SK-N-SH (cell line): Measurements from ENCODE around the gene COLEC11.

Source experiments
- CTCF ChIP-seq: fragments of 200-600 bp; sonication (generic); IDR thresholded peaks from 2 replicates; pipeline ENCODE4 v1.6.1; 2017; ENCODE audit warnings: antibody characterized with exemption, mild to moderate bottlenecking, moderate library complexity
- EP300 ChIP-seq, 2 experiments: IDR thresholded peaks; 2 replicates each; pipeline versions ENCODE4 v1.4.0 to v1.6.1; 2012; ENCODE audit warnings: borderline replicate concordance in 1 of 2, low read depth in 1 of 2, low read length in 1 of 2
- EZH2phosphoT487 ChIP-seq: fragments of 200-600 bp; sonication (generic); IDR thresholded peaks from 2 replicates; pipeline ENCODE4 v1.6.1; 2017; ENCODE audit warnings: low read depth, mixed run types, mild to moderate bottlenecking, antibody characterized with exemption, moderate library complexity, borderline replicate concordance
- FOSL2 ChIP-seq: IDR thresholded peaks from 2 replicates; pipeline ENCODE4 v1.4.0; 2012; ENCODE audit warnings: low read depth, mild to moderate bottlenecking, moderate library complexity, borderline replicate concordance
- FOXM1 ChIP-seq: IDR thresholded peaks from 2 replicates; pipeline ENCODE4 v1.4.0; 2012; ENCODE audit warnings: low read depth, mild to moderate bottlenecking
- GABPA ChIP-seq: IDR thresholded peaks from 2 replicates; pipeline ENCODE4 v1.4.0; 2012; ENCODE audit warnings: low read depth, mild to moderate bottlenecking
- MEF2A ChIP-seq: IDR thresholded peaks from 2 replicates; pipeline ENCODE4 v1.4.0; 2012; ENCODE audit warnings: low read depth, borderline replicate concordance
- MXI1 ChIP-seq: IDR thresholded peaks from 2 replicates; pipeline ENCODE4 v1.6.1; 2012; ENCODE audit warnings: mild to moderate bottlenecking, low read depth, low read length, improper control_type of control experiment
- POLR2AphosphoS5 ChIP-seq: IDR thresholded peaks from 2 replicates; pipeline ENCODE4 v1.6.1; 2012; ENCODE audit warnings: low read depth, low read length
- REST ChIP-seq: IDR thresholded peaks from 2 replicates; pipeline ENCODE4 v1.6.1; 2012; ENCODE audit warnings: mild to moderate bottlenecking, low read depth, low read length, moderate library complexity
- RFX5 ChIP-seq: IDR thresholded peaks from 2 replicates; pipeline ENCODE4 v1.6.1; 2012; ENCODE audit warnings: mild to moderate bottlenecking, improper control_type of control experiment, low read length
- TAF1 ChIP-seq: IDR thresholded peaks from 2 replicates; pipeline ENCODE4 v1.6.1; 2012; ENCODE audit warnings: low read depth, mild to moderate bottlenecking, low read length, moderate library complexity, borderline replicate concordance
- USF1 ChIP-seq: IDR thresholded peaks from 2 replicates; pipeline ENCODE4 v1.4.0; 2012; ENCODE audit warnings: low read depth, borderline replicate concordance
- ZBTB33 ChIP-seq: IDR thresholded peaks from 2 replicates; pipeline ENCODE4 v1.4.0; 2012; ENCODE audit warnings: low read depth, borderline replicate concordance

- peak; percentile 68 for TF ChIP-seq MXI1
- TF ChIP-seq CTCF = no peak
- peak; percentile 94 for TF ChIP-seq USF1
- no peak for TF ChIP-seq EZH2phosphoT487
- no peak for TF ChIP-seq GABPA
- no peak for TF ChIP-seq FOXM1
- TF ChIP-seq TAF1 = peak; percentile 56; the same call in 1 of the 2 replicates
- peak; percentile 68 for TF ChIP-seq POLR2AphosphoS5
- peak in 1 of 2 experiments; percentile 33; a peak in 2 of 4 replicates for TF ChIP-seq EP300 (IDR thresholded peaks at IDR 0.05; ENCODE audit: borderline replicate concordance in 1 of 2, low read depth in 1 of 2, low read length in 1 of 2)
- no peak for TF ChIP-seq ZBTB33
- TF ChIP-seq RFX5 = no peak
- TF ChIP-seq REST = no peak
- TF ChIP-seq MEF2A = no peak
- TF ChIP-seq FOSL2 = no peak
Observed at GRCh38 chr2:3604991-3605961, 10.4 kb downstream of the COLEC11 start.
